Stomach (tissue), 9 donors: ENCODE data around the gene EPS8L1. TPM values are rescaled to one million over a fixed set of nuclear protein-coding genes. Genes with fewer than 3 reads are reported as not detected.
A peak's percentile ranks its signal among the peaks of the same experiment; 100 is the strongest.
"Not testable (repeated sequence)": the region's sequence is repeated elsewhere in the genome, so short reads cannot be mapped to it uniquely, and the experiment has no call there.

ENCODE experiments used
- DNase-seq, 2 donors: peaks; one replicate each; pipeline versions ENCODE4 v3.0.0 to v3.0.0-alpha.2; 2013 to 2019
- H3K27ac ChIP-seq, 5 donors: fragments of 200-600 bp in 4 of 5; sonication (generic) in 4 of 5; one replicate each; pipeline ENCODE4 v1.5.1; 2013 to 2019; ENCODE audit warnings: mild to moderate bottlenecking in 1 of 5, moderate library complexity in 1 of 5
- H3K27me3 ChIP-seq, 3 donors: fragments of 200-600 bp; sonication (generic); one replicate each; pipeline ENCODE4 v1.5.1; 2017 to 2019; ENCODE audit warnings: mixed run types in 1 of 3
- H3K36me3 ChIP-seq, 4 donors: fragments of 200-600 bp; sonication (generic); 1 replicate in 3 of 4; 2 replicates in 1 of 4; pipeline ENCODE4 v1.5.1; 2016 to 2019
- H3K4me1 ChIP-seq, 4 donors: fragments of 200-600 bp; sonication (generic); one replicate each; pipeline ENCODE4 v1.5.1; 2016 to 2019
- H3K4me3 ChIP-seq, 4 donors: fragments of 200-600 bp; sonication (generic) in 3 of 4; one replicate each; pipeline ENCODE4 v1.5.1; 2016 to 2019; ENCODE audit warnings: mild to moderate bottlenecking in 1 of 4
- H3K9me3 ChIP-seq, 4 donors: fragments of 200-600 bp; sonication (generic); one replicate each; pipeline ENCODE4 v1.5.1; 2016 to 2019
- EP300 ChIP-seq: sonication (generic); formaldehyde crosslinking; IDR thresholded peaks from one replicate; pipeline ENCODE4 v1.6.1; 2017; ENCODE audit warnings: antibody characterized with exemption
- POLR2A ChIP-seq, 4 donors: fragments of 450-650 bp; IDR thresholded peaks; one replicate each; pipeline ENCODE4 v1.6.1; 2016; ENCODE audit warnings: antibody characterized with exemption in 4 of 4, control low read depth in 2 of 4, mild to moderate bottlenecking in 1 of 4, moderate library complexity in 1 of 4
- POLR2AphosphoS5 ChIP-seq, 3 donors: sonication (generic); formaldehyde crosslinking; IDR thresholded peaks; one replicate each; pipeline ENCODE4 v1.6.1; 2016; ENCODE audit warnings: antibody characterized with exemption in 3 of 3
- WGBS, 5 donors: extraction: QIAGEN DNeasy Blood & Tissue Kit in 3 of 5; methylation state at CpG; one replicate each; pipeline versions ENCODE4 v1.1.5 to v1.1.7; 2013 to 2018; 5-methylcytosine and 5-hydroxymethylcytosine counted together
- intact Hi-C: fragments of 100-400 bp; cut with DNase I; formaldehyde crosslinking; loops from one replicate; pipeline ENCODE4 v1.15.1; 2023; ENCODE audit warnings: low total_unique reads
- polyA plus RNA-seq, 3 donors: library from polyadenylated mRNA; stranded (reverse); fragments of 200-250 nt; gene quantifications; one replicate each; pipeline ENCODE4 v1.2.3, GENCODE V29; 2013
- total RNA-seq, 5 donors: library from RNA; depleted of rRNA; stranded (reverse); fragments of >200 nt; gene quantifications; one replicate each; pipeline versions ENCODE4 v1.1.0 to v1.2.3, GENCODE V29; 2014 to 2016
- TF ChIP-seq, protein P1 (sequence below), 7 experiments: fragments of 450-650 bp in 4 of 7; fragments of 200-600 bp in 3 of 7; sonication (generic) in 3 of 7; IDR thresholded peaks; one replicate each; pipeline ENCODE4 v1.5.1; 2016 to 2019; ENCODE audit warnings: antibody characterized with exemption in 7 of 7, control low read depth in 2 of 7, mild to moderate bottlenecking in 1 of 7
- donor health status: healthy with polysubstance abuse.
- donor health status: Bipolar disorder and iron deficiency.
- donor health status: healthy.

The EPS8L1 gene
- total and polyA plus RNA-seq, 8 donors: 32.3 to 320 (median 101) TPM

DNA sequence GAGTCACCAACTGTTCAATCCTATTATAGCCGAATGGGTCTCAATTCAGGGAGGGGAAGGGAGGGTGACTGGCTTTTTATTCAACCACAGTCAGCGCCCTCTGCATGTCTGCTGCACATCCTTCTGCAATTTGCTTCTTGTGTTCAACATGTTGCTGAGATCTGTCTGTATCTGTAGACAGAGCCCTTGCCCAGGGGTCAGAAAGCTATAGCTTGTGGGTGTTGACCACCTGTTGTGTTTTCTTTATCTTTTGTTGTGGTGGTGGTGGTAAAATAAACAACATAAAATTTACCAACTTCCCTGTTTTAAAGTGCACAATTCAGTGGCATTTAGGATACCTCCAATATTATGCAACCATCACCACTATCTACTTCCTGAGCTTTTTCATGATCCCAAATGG, 29.6 kb downstream of the EPS8L1 start:
- no peak for TF ChIP-seq POLR2AphosphoS5 (IDR thresholded peaks at IDR 0.05)
- TF ChIP-seq EP300: no peak
- TF ChIP-seq, protein P1, sequence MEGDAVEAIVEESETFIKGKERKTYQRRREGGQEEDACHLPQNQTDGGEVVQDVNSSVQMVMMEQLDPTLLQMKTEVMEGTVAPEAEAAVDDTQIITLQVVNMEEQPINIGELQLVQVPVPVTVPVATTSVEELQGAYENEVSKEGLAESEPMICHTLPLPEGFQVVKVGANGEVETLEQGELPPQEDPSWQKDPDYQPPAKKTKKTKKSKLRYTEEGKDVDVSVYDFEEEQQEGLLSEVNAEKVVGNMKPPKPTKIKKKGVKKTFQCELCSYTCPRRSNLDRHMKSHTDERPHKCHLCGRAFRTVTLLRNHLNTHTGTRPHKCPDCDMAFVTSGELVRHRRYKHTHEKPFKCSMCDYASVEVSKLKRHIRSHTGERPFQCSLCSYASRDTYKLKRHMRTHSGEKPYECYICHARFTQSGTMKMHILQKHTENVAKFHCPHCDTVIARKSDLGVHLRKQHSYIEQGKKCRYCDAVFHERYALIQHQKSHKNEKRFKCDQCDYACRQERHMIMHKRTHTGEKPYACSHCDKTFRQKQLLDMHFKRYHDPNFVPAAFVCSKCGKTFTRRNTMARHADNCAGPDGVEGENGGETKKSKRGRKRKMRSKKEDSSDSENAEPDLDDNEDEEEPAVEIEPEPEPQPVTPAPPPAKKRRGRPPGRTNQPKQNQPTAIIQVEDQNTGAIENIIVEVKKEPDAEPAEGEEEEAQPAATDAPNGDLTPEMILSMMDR (IDR thresholded peaks at IDR 0.05): no peak
- TF ChIP-seq POLR2A (IDR thresholded peaks at IDR 0.05): no peak
- H3K4me3 ChIP-seq: no peak overlapping the region
- H3K9me3 ChIP-seq: peaks cover 0 to 7% (median 3%) of the 10 kb centered on the region in 4 donors
- 69 to 91% (median 91%) methylated on average over 2 of the region's 2 CpGs for WGBS, 5 donors
- H3K36me3 ChIP-seq: peaks cover 31 to 69% (median 65%) of the 10 kb centered on the region in 4 donors
- no peak for DNase-seq
- H3K27ac ChIP-seq: no peak overlapping the region
- no peaks in the 10 kb centered on the region for H3K27me3 ChIP-seq
- intact Hi-C loops: no loop called here
- peaks cover 0 to 8% (median 0%) of the 10 kb centered on the region in 4 donors for H3K4me1 ChIP-seq

DNA sequence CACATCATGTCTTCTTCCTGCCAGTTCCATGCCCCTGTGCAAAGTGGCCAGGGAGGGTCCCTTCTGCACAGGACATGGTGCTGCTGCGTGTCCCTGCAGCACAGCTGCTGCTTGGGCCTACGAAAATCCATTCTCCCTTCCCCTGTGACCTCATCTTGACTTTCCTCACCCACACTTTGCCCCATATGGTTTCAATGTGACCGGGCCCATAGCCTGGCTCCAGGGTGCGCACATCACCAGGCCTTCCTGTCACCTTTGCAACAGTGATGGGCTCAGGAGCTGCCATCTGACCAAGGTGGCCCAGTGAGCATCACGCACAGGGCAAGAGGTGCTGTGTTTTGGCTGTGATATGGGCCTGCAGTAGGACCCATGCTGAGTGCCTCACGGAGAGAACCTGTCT, 30.9 kb downstream of the EPS8L1 start:
- intact Hi-C loops: no loop called here
- no peak for TF ChIP-seq POLR2A (IDR thresholded peaks at IDR 0.05)
- no peak for TF ChIP-seq EP300
- TF ChIP-seq, protein P1 (IDR thresholded peaks at IDR 0.05): no peak
- no peak for TF ChIP-seq POLR2AphosphoS5 (IDR thresholded peaks at IDR 0.05)

DNA sequence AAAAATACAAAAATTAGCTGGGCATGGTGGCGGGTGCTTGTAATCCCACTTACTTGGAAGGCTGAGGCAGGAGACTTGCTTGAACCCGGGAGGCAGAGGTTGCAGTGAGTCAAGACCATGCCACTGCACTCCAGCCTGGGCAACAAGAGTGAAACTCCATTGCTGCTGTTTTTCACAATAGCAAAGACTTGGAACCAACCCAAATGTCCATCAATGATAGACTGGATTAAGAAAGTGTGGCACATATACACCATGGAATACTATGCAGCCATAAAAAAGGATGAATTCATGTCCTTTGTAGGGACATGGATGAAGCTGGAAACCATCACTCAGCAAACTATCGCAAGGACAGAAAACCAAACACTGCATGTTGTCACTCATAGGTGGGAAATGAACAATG, 31.6 kb downstream of the EPS8L1 start:
- Histone ChIP-seq H3K4me1 (peaks cover 0 to 18% (median 4%) of the 10 kb centered on the region in 4 donors), H3K36me3 (peaks cover 25 to 66% (median 59%) of the 10 kb centered on the region in 4 donors)
- DNase-seq, H3K4me3 ChIP-seq, H3K27ac ChIP-seq, H3K9me3 ChIP-seq, intact Hi-C loops, H3K27me3 ChIP-seq: not testable (repeated sequence)
- 90 to 100% (median 98%) methylated on average over 3 of the region's 3 CpGs for whole genome bisulfite sequencing, 5 donors

More for the DNA sequence above, 30.9 kb downstream of the EPS8L1 start:
- no peak overlapping the region for H3K4me3 ChIP-seq
- H3K27ac ChIP-seq: no peak overlapping the region
- no peak for DNase-seq
- H3K4me1 ChIP-seq: peaks cover 0 to 11% (median under 1%) of the 10 kb centered on the region in 4 donors
- no peaks in the 10 kb centered on the region for H3K27me3 ChIP-seq
- peaks cover 25 to 66% (median 59%) of the 10 kb centered on the region in 4 donors for H3K36me3 ChIP-seq
- peaks cover 0 to 7% (median 3%) of the 10 kb centered on the region in 4 donors for H3K9me3 ChIP-seq
- 89 to 99% (median 96%) methylated on average over 5 to 6 of the region's 6 CpGs for WGBS, 5 donors

DNA sequence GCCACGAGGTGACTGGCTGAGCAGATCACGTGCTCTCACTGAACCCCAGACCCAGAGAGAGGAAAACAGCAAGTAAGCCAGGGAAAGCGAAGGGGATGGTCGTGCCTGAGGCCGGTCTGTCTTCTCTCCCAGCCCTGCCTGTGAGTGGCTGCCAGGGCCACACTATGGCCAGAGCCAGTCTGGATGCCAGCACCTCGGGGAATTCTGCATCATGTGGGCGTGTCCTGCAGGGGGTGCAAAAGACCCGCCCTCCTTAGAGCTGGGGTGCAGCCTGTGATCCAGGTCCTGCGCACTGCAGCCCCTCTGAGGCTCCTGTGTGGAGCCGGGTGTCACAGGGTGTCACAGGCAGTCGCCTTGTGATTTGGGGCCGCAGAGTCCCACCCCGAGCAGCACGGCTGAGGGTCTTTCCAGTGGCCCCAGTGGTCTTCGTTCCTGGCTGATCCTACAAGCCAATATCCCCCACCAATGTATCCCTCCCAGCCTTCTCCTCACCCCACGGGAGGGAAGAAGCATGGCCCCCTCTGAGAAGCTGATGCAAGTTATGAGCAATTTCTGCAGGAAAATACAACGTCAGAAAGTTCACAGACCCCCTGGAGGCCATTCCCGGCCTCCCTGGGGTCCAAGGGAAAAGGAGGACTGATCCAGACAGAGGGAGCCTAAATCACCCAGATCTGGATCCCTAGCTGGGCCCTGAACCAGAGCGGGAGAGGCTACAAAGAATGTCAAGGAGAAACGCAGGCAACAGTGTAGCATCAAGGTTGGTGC, 34.0 kb downstream of the EPS8L1 start:
- Histone ChIP-seq H3K9me3 (no peaks in the 10 kb centered on the region), H3K27me3 (no peaks in the 10 kb centered on the region), H3K36me3 (peaks cover 22 to 64% (median 51%) of the 10 kb centered on the region in 4 donors), H3K27ac (peak overlapping the region in 1 of 5 donors; percentile 54), H3K4me3 (no peak overlapping the region), H3K4me1 (peaks cover 17 to 42% (median 25%) of the 10 kb centered on the region in 4 donors)
- 81 to 89% (median 86%) methylated on average over 16 to 20 of the region's 20 CpGs for WGBS, 5 donors
- intact Hi-C loops: no loop called here
- TF ChIP-seq POLR2A (IDR thresholded peaks at IDR 0.05): no peak
- TF ChIP-seq POLR2AphosphoS5 (IDR thresholded peaks at IDR 0.05): no peak
- TF ChIP-seq EP300: no peak
- TF ChIP-seq, protein P1 (IDR thresholded peaks at IDR 0.05): no peak
- DNase-seq: no peak
